ENCODE data around the gene CYTL1. TPM values are rescaled to one million over a fixed set of nuclear protein-coding genes. Genes with fewer than 3 reads are reported as not detected.

Gene CYTL1
- total RNA-seq, 1 donor from 2014 or later = 67.3 TPM

GRCh38 chr4:5020341-5020740, 1.1 kb upstream of the CYTL1 start:
- H3K36me3 Mint-ChIP-seq (ENCODE audit: low read depth) = peaks cover 8% of the 10 kb centered on the region
- H3K4me3 Mint-ChIP-seq (ENCODE audit: unreplicated experiment) = no peak overlapping the region
- DNase-seq (ENCODE audit: low spot score) = no peak
- H3K27me3 Mint-ChIP-seq (ENCODE audit: low read depth) = no peaks in the 10 kb centered on the region
- TF ChIP-seq, protein P1, sequence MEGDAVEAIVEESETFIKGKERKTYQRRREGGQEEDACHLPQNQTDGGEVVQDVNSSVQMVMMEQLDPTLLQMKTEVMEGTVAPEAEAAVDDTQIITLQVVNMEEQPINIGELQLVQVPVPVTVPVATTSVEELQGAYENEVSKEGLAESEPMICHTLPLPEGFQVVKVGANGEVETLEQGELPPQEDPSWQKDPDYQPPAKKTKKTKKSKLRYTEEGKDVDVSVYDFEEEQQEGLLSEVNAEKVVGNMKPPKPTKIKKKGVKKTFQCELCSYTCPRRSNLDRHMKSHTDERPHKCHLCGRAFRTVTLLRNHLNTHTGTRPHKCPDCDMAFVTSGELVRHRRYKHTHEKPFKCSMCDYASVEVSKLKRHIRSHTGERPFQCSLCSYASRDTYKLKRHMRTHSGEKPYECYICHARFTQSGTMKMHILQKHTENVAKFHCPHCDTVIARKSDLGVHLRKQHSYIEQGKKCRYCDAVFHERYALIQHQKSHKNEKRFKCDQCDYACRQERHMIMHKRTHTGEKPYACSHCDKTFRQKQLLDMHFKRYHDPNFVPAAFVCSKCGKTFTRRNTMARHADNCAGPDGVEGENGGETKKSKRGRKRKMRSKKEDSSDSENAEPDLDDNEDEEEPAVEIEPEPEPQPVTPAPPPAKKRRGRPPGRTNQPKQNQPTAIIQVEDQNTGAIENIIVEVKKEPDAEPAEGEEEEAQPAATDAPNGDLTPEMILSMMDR (IDR thresholded peaks at IDR 0.05) = no peak
- no peak overlapping the region for H3K27ac Mint-ChIP-seq (ENCODE audit: unreplicated experiment)
- peaks cover 11% of the 10 kb centered on the region for H3K9me3 Mint-ChIP-seq (ENCODE audit: low read depth)
- H3K4me1 Mint-ChIP-seq (ENCODE audit: low read depth) = peaks cover 19% of the 10 kb centered on the region

DNA sequence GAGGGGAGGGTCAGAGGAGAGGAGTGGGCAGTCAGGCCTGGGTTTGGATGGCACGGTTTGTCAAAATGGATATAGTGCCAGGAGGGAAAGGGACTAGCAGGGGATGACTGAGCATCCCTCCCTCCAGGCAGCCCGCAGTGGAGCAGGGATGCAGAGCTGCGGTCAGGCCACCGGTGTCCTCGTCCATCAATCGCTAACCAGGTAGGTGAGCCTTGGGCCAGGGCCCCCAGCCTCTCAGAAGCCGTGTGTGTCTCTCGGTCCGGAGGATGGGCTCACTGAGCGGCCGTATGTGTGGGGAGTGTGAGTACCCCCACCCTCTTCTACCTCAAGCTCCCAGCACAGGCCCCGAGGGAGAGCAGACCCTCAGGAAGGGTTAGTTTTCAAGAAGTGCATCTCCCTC, 538 bp upstream of the CYTL1 start:
- peaks cover 8% of the 10 kb centered on the region for H3K36me3 Mint-ChIP-seq (ENCODE audit: low read depth)
- H3K4me1 Mint-ChIP-seq (ENCODE audit: low read depth) = peaks cover 19% of the 10 kb centered on the region
- TF ChIP-seq, protein P1 (IDR thresholded peaks at IDR 0.05) = no peak
- H3K9me3 Mint-ChIP-seq (ENCODE audit: low read depth) = peaks cover 11% of the 10 kb centered on the region
- H3K27me3 Mint-ChIP-seq (ENCODE audit: low read depth) = no peaks in the 10 kb centered on the region
- peak overlapping the region; percentile 32 for H3K27ac Mint-ChIP-seq (ENCODE audit: unreplicated experiment)
- DNase-seq (ENCODE audit: low spot score) = no peak
- H3K4me3 Mint-ChIP-seq (ENCODE audit: unreplicated experiment) = peak overlapping the region; percentile 77

DNA sequence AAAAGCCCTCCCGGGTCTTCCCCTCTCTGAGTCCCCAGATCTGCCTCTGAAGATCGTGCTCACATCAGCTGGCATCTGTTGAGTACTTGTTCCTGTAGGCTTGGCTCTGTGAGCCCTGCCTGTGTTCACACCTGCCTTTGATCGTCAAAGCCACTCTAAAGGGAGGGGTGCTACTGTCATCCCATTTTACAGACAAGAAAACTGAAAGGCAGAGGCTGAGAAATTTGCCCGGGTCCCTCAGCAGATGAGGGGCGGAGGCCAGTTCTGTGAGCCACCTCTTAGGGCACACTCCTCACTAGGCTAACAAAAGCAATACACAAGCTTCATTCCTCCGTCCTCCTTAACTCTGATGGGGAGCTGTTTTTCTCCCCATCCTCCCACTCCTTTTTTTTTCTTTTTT, 655 bp downstream of the CYTL1 start:
- peaks cover 22% of the 10 kb centered on the region for H3K4me1 Mint-ChIP-seq (ENCODE audit: low read depth)
- peaks cover 5% of the 10 kb centered on the region for H3K36me3 Mint-ChIP-seq (ENCODE audit: low read depth)
- no peak for DNase-seq (ENCODE audit: low spot score)
- H3K27ac Mint-ChIP-seq (ENCODE audit: unreplicated experiment) = no peak overlapping the region
- no peaks in the 10 kb centered on the region for H3K27me3 Mint-ChIP-seq (ENCODE audit: low read depth)
- TF ChIP-seq, protein P1 (IDR thresholded peaks at IDR 0.05) = no peak
- peak overlapping the region; percentile 62 for H3K4me3 Mint-ChIP-seq (ENCODE audit: unreplicated experiment)
- H3K9me3 Mint-ChIP-seq (ENCODE audit: low read depth) = peaks cover 6% of the 10 kb centered on the region

DNA sequence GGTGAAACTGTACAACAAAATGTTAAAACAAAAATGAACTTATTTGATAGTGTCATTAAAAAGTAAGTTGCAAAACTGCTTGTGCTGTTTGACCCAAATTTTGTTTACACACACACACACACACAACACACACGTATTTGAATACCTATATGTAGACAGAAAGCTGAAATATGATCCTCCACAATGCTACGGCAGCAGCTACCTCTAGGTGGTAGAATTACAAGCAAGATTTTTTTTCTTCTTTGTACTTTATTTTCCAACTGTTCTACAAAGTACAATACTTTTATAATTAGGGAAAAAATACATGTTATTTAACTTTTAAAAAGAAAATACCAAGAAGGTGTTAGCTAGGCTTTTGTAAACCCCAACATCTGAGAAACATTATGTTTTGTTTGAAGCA, 1.2 kb downstream of the CYTL1 start:
- H3K4me3 Mint-ChIP-seq (ENCODE audit: unreplicated experiment) = peak overlapping the region; percentile 62
- peaks cover 5% of the 10 kb centered on the region for H3K36me3 Mint-ChIP-seq (ENCODE audit: low read depth)
- H3K9me3 Mint-ChIP-seq (ENCODE audit: low read depth) = peaks cover 5% of the 10 kb centered on the region
- H3K27me3 Mint-ChIP-seq (ENCODE audit: low read depth) = no peaks in the 10 kb centered on the region
- H3K27ac Mint-ChIP-seq (ENCODE audit: unreplicated experiment) = no peak overlapping the region
- TF ChIP-seq, protein P1 (IDR thresholded peaks at IDR 0.05) = peak; percentile 72
- peaks cover 22% of the 10 kb centered on the region for H3K4me1 Mint-ChIP-seq (ENCODE audit: low read depth)
- no peak for DNase-seq (ENCODE audit: low spot score)

DNA sequence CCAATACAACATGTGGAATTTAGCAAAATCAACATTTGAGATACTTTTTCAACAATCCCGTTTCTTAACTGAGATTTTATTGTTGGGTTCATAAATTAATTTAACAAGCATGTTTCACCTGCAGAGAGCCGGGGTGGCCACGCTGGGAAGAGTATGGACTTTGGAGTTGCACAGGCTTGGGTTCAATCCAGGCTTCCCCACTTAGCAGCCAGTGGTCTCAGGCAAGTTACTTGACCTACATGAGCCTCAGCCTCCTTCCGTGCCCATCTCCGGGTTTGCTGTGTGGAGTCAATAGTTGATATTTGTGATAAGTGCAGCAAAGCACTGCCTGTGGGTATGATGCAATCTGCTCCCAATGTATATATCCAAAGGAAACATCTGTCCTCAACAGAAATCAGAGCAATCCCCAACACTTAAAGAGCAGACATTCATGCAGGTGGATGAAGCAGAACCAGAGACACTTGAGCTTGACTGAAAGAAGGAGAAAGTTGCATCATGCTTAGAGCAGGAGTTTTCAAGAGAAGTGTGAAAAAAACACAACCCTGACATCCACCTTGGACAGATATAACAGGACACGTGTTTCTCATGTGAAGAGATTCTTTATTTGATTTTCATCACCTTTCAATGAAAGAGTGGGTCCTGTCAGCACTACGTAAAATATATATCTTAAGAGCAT, 5.1 kb downstream of the CYTL1 start:
- Mint-ChIP-seq H3K27me3 (ENCODE audit: low read depth) (no peaks in the 10 kb centered on the region), H3K4me3 (ENCODE audit: unreplicated experiment) (no peak overlapping the region), H3K36me3 (ENCODE audit: low read depth) (no peaks in the 10 kb centered on the region), H3K4me1 (ENCODE audit: low read depth) (peaks cover 20% of the 10 kb centered on the region), H3K9me3 (ENCODE audit: low read depth) (no peaks in the 10 kb centered on the region), H3K27ac (ENCODE audit: unreplicated experiment) (no peak overlapping the region)
- TF ChIP-seq, protein P1 (IDR thresholded peaks at IDR 0.05) = no peak
- no peak for DNase-seq (ENCODE audit: low spot score)

Data from chondrocyte (in vitro differentiated cells).